GM19463 (cell line): ENCODE results near the gene GPR75.

Source experiments
- ATAC-seq: cut with Tn5 transposase; IDR thresholded peaks from one replicate; pipeline ENCODE4 v1.9.1; 2021; ENCODE audit warnings: mild to moderate bottlenecking, moderate library complexity; ENCODE audit not compliant: unreplicated experiment

GPR75 gene

GRCh38 chr2:53811601-53812000 is 48.2 kb downstream of the GPR75 start:
- no peak for ATAC-seq
